ENCODE measurements around the gene CTBP1.

The CTBP1 gene

GRCh38 chr4:1221155-1221870, 27.6 kb downstream of the CTBP1 start:
- DNase-seq (no peak), ATAC-seq (no peak)
- no peaks in the 10 kb centered on the region for H3K9me3 Mint-ChIP-seq
- no peaks in the 10 kb centered on the region for H3K27me3 Mint-ChIP-seq
- no peak overlapping the region for H3K4me3 Mint-ChIP-seq
- H3K4me1 Mint-ChIP-seq = peaks cover 41% of the 10 kb centered on the region
- H3K27ac Mint-ChIP-seq = no peak overlapping the region
- H3K36me3 Mint-ChIP-seq (ENCODE audit: low read depth) = peaks cover 43% of the 10 kb centered on the region

DNA sequence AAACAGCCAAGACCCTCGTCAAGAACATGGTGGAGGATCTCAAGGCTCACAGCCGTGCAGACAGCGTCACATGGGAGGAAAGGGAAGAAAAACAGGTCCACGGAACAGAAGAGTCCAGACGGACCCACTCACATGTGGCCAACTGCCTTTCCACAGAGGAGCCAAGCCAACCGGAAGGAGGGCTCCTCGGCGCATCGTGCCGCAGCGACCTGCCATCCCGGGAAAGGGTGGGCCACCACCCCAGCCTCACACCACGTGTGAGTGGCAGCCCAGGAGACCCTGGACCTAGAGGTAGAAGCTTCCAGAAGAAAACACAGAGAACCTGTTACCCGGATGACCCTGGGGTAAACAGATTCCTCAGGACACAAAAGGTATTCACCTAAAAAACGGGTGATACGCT, 28.4 kb downstream of the CTBP1 start:
- peaks cover 45% of the 10 kb centered on the region for H3K36me3 Mint-ChIP-seq (ENCODE audit: low read depth)
- H3K27ac Mint-ChIP-seq = no peak overlapping the region
- no peak overlapping the region for H3K4me3 Mint-ChIP-seq
- no peaks in the 10 kb centered on the region for H3K9me3 Mint-ChIP-seq
- DNase-seq (no peak), ATAC-seq (no peak)
- H3K27me3 Mint-ChIP-seq = no peaks in the 10 kb centered on the region
- H3K4me1 Mint-ChIP-seq = peaks cover 43% of the 10 kb centered on the region

GRCh38 chr4:1219566-1219950, 29.4 kb downstream of the CTBP1 start:
- DNase-seq (no peak), ATAC-seq (no peak)
- no peaks in the 10 kb centered on the region for H3K9me3 Mint-ChIP-seq
- no peak overlapping the region for H3K4me3 Mint-ChIP-seq
- no peaks in the 10 kb centered on the region for H3K27me3 Mint-ChIP-seq
- H3K36me3 Mint-ChIP-seq (ENCODE audit: low read depth) = peaks cover 41% of the 10 kb centered on the region
- H3K4me1 Mint-ChIP-seq = peaks cover 43% of the 10 kb centered on the region
- peak overlapping the region; percentile 56 for H3K27ac Mint-ChIP-seq

DNA sequence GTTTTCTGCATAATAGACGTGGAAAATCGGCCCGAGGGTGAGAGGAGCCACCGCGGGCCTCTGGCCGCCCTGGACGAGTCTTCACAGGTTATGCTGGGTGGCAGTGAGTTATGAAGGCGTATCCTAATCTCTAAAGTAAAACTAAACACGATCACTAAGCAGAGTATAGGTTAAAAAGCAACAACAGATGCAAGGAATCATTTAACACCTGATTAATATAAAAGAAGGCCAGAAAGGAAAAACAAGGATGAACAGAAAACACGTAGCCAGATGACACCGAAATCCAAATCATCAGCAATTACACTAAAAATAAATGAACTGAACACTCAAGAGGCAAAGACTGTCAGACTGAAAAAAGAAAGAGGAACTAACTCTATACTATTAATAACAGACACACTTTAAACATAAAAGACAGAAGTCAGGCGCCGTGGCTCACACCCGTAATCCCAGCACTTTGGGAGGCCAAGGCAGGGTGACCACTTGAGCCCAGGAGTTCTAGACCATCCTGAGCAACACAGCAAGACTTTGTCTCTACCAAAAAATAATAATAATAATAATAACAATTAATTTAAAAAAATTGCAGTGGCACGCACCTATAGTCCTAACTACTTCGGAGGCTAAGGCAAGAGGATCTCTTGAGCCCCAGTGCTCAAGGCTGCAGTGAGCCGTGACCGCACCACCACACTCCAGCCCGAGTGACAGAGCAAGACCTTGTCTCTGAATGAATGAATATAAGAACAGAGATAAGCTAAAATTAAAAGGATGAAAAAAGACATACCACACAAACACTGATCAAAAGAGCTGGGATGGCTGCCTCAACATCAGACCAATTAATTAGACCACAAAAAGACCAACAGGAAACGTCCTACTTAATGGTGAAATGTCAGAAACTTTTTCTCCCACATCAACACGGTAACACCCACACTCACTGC, 30.0 kb downstream of the CTBP1 start:
- no peaks in the 10 kb centered on the region for H3K9me3 Mint-ChIP-seq
- H3K27ac Mint-ChIP-seq = peak overlapping the region; percentile 56
- DNase-seq (no peak), ATAC-seq (no peak)
- H3K4me1 Mint-ChIP-seq = peaks cover 42% of the 10 kb centered on the region
- H3K27me3 Mint-ChIP-seq = no peaks in the 10 kb centered on the region
- H3K4me3 Mint-ChIP-seq = no peak overlapping the region
- H3K36me3 Mint-ChIP-seq (ENCODE audit: low read depth) = peaks cover 35% of the 10 kb centered on the region

GRCh38 chr4:1217366-1217765, 31.6 kb downstream of the CTBP1 start:
- no peaks in the 10 kb centered on the region for H3K9me3 Mint-ChIP-seq
- H3K36me3 Mint-ChIP-seq (ENCODE audit: low read depth) = peaks cover 33% of the 10 kb centered on the region
- no peak for DNase-seq
- peak overlapping the region; percentile 81 for H3K27ac Mint-ChIP-seq
- H3K27me3 Mint-ChIP-seq = no peaks in the 10 kb centered on the region
- no peak for ATAC-seq
- peak overlapping the region; percentile 56 for H3K4me3 Mint-ChIP-seq
- H3K4me1 Mint-ChIP-seq = peaks cover 42% of the 10 kb centered on the region

- Mint-ChIP-seq H3K36me3 (ENCODE audit: low read depth) (peaks cover 34% of the 10 kb centered on the region), H3K4me3 (peak overlapping the region; percentile 56), H3K4me1 (peaks cover 42% of the 10 kb centered on the region), H3K9me3 (no peaks in the 10 kb centered on the region), H3K27ac (peak overlapping the region; percentile 81), H3K27me3 (no peaks in the 10 kb centered on the region)
- ATAC-seq = peak; percentile 86
- peak; percentile 72 for DNase-seq
These were observed 32.0 kb downstream of the CTBP1 start for GRCh38 chr4:1216869-1217294.

- H3K4me3 Mint-ChIP-seq = peak overlapping the region; percentile 56
- peaks cover 42% of the 10 kb centered on the region for H3K4me1 Mint-ChIP-seq
- H3K27me3 Mint-ChIP-seq = no peaks in the 10 kb centered on the region
- H3K27ac Mint-ChIP-seq = peak overlapping the region; percentile 22
- peaks cover 31% of the 10 kb centered on the region for H3K36me3 Mint-ChIP-seq (ENCODE audit: low read depth)
- no peak for DNase-seq
- no peak for ATAC-seq
- H3K9me3 Mint-ChIP-seq = no peaks in the 10 kb centered on the region
These were observed 32.8 kb downstream of the CTBP1 start for GRCh38 chr4:1216076-1216614.

DNA sequence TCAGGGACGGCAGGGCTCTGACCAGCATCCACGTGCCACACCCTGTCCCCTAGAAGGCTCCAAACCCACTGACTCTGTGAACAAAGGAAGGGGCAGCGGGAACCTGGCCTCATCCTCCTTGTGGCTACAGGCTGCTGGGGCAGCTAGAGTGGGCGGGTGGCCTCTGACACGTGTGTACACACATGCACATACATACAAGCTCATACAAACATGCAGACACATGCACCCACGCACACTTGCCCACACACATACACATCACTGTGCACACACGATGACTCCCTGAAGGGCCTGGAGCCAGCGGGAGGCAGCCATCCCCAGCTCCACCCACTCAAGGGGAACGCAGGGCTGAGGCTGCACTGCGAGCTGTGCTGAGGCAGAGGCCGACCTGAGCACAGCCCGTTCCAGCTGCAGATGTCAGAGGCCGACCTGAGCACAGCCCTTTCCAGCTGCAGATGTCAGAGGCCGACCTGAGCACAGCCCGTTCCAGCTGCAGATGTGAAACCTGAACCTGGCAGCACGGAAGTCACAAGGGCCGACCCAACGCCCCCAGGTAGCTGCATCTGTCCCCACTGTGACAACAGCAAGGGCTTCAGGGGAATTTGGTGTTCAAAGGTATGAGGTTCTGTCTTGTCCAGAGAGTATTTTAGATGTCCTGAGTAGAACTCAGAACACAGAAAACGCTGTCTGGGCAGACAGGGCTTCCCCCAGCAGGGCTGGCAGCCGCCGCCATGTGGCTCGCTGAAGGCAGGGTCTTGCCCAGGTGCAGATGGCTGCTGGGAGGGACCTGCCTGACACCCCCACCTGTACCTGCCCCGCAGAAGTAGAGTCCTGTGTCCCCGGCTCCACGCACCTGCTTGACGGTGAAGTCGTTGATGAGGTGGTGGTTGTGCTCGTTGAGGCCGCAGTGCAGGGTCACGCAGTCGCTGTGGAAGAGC, 33.5 kb downstream of the CTBP1 start:
- Mint-ChIP-seq H3K36me3 (ENCODE audit: low read depth) (peaks cover 26% of the 10 kb centered on the region), H3K4me3 (no peak overlapping the region), H3K4me1 (peaks cover 36% of the 10 kb centered on the region), H3K9me3 (no peaks in the 10 kb centered on the region), H3K27me3 (no peaks in the 10 kb centered on the region), H3K27ac (peak overlapping the region; percentile 22)
- ATAC-seq (no peak), DNase-seq (no peak)

- Mint-ChIP-seq H3K27ac (no peak overlapping the region), H3K9me3 (no peaks in the 10 kb centered on the region), H3K4me3 (no peak overlapping the region), H3K36me3 (ENCODE audit: low read depth) (peaks cover 21% of the 10 kb centered on the region), H3K27me3 (no peaks in the 10 kb centered on the region), H3K4me1 (peaks cover 30% of the 10 kb centered on the region)
- no peak for DNase-seq
- no peak for ATAC-seq
These were observed 34.5 kb downstream of the CTBP1 start for GRCh38 chr4:1214101-1215095.

DNA sequence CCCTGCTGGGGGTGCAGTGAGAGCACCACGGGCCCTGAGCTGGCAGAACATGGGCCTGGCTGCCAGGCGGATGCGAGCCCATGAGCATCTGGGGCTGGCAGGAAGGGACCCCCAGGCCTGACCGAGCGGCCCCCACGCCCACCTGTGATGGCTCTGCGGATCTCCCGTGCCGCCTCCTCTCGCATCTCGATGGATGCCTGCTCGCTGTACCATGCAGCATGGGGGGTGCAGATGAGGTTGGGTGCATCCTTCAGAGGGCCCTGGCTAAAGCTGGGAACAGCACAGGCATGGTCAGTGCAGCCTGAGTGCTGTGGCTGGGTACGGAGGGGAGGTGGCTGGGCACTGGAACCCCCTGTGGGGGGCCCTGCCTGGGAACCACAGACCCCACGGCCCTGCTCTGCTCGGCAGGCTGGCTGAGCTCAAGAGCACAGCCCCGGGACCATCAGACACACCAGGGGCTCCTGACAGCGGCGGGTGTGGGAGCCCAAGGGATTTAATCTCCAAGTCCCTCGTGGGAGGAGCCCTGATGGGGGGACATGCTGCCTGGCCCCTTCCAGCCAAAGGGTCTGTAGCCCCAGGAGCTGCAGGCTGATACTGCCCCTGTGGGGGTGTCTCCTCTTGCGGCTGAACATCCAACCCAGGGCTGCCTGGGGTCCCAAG, 35.5 kb downstream of the CTBP1 start:
- no peak overlapping the region for H3K4me3 Mint-ChIP-seq
- DNase-seq = no peak
- ATAC-seq = no peak
- H3K36me3 Mint-ChIP-seq (ENCODE audit: low read depth) = peaks cover 15% of the 10 kb centered on the region
- peaks cover 23% of the 10 kb centered on the region for H3K4me1 Mint-ChIP-seq
- no peaks in the 10 kb centered on the region for H3K27me3 Mint-ChIP-seq
- H3K9me3 Mint-ChIP-seq = no peaks in the 10 kb centered on the region
- H3K27ac Mint-ChIP-seq = no peak overlapping the region

GRCh38 chr4:1212546-1213335, 36.2 kb downstream of the CTBP1 start:
- no peak overlapping the region for H3K4me3 Mint-ChIP-seq
- no peak overlapping the region for H3K27ac Mint-ChIP-seq
- peaks cover 9% of the 10 kb centered on the region for H3K36me3 Mint-ChIP-seq (ENCODE audit: low read depth)
- no peaks in the 10 kb centered on the region for H3K9me3 Mint-ChIP-seq
- H3K4me1 Mint-ChIP-seq = peaks cover 17% of the 10 kb centered on the region
- H3K27me3 Mint-ChIP-seq = no peaks in the 10 kb centered on the region
- DNase-seq (no peak), ATAC-seq (no peak)

GRCh38 chr4:1211891-1212545, 36.9 kb downstream of the CTBP1 start:
- no peak for ATAC-seq
- no peak overlapping the region for H3K27ac Mint-ChIP-seq
- peaks cover 10% of the 10 kb centered on the region for H3K4me1 Mint-ChIP-seq
- H3K4me3 Mint-ChIP-seq = no peak overlapping the region
- peaks cover 6% of the 10 kb centered on the region for H3K36me3 Mint-ChIP-seq (ENCODE audit: low read depth)
- no peak for DNase-seq
- H3K27me3 Mint-ChIP-seq = no peaks in the 10 kb centered on the region
- no peaks in the 10 kb centered on the region for H3K9me3 Mint-ChIP-seq

All from activated naive CD8-positive, alpha-beta T cell treated with anti-CD3 and anti-CD28 coated beads, Interleukin-2, amount 50 U/mL, for 24 hours (primary cell).